Subcutaneous abdominal adipose tissue (tissue), 5 donors: Measurements from ENCODE around the gene RAD23A.
A peak's percentile ranks its signal among the peaks of the same experiment; 100 is the strongest.
"Not testable (repeated sequence)": the region's sequence is repeated elsewhere in the genome, so short reads cannot be mapped to it uniquely, and the experiment has no call there.

Experiments used
- H3K27ac ChIP-seq: one replicate; pipeline ENCODE4 v1.7.0; 2013; ENCODE audit warnings: low read depth, mild to moderate bottlenecking, inconsistent platforms, low read length, moderate library complexity
- H3K27me3 ChIP-seq, 5 donors: one replicate each; pipeline ENCODE4 v1.7.0; 2013; ENCODE audit warnings: low read length in 5 of 5, inconsistent platforms in 1 of 5; ENCODE audit not compliant: control insufficient read depth in 5 of 5, insufficient read depth in 4 of 5
- H3K36me3 ChIP-seq, 5 donors: one replicate each; pipeline ENCODE4 v1.7.0; 2013; ENCODE audit warnings: low read length in 5 of 5; ENCODE audit not compliant: control insufficient read depth in 5 of 5, insufficient read depth in 5 of 5
- H3K4me1 ChIP-seq, 5 donors: one replicate each; pipeline ENCODE4 v1.7.0; 2013; ENCODE audit warnings: low read length in 5 of 5, mild to moderate bottlenecking in 3 of 5, moderate library complexity in 1 of 5; ENCODE audit not compliant: control insufficient read depth in 5 of 5, insufficient read depth in 5 of 5
- H3K4me3 ChIP-seq, 5 donors: one replicate each; pipeline ENCODE4 v1.7.0; 2013; ENCODE audit warnings: low read length in 5 of 5, low read depth in 1 of 5
- H3K9ac ChIP-seq, 5 donors: one replicate each; pipeline ENCODE4 v1.7.0; 2013; ENCODE audit warnings: low read length in 5 of 5, mild to moderate bottlenecking in 4 of 5, moderate library complexity in 3 of 5
- H3K9me3 ChIP-seq, 5 donors: one replicate each; pipeline ENCODE4 v1.7.0; 2013; ENCODE audit warnings: low read length in 5 of 5; ENCODE audit not compliant: control insufficient read depth in 5 of 5
- donor health status: healthy.
- donor health status: healthy.
- donor health status: healthy.
- donor health status: healthy.
- donor health status: healthy.

The RAD23A gene

GRCh38 chr19:12945479-12946091 is at the start of gene RAD23A:
TSS of gene RAD23A (plus strand) at chr19:12945862. CDS start at chr19:12945949, 87 bp downstream.
- Histone ChIP-seq H3K36me3 (peaks cover 0 to 73% (median 63%) of the 10 kb centered on the region in 5 donors), H3K4me1 (peaks cover 6 to 28% (median 26%) of the 10 kb centered on the region in 5 donors), H3K9ac (peak within 1 kb of the TSS; percentile 79 to 96 (median 89))

GRCh38 chr19:12896460-12896859 is 49.2 kb upstream of the RAD23A start:
- H3K9ac ChIP-seq: no peak overlapping the region
- H3K4me3 ChIP-seq: no peak overlapping the region
- H3K9me3 ChIP-seq: no peaks in the 10 kb centered on the region
- no peak overlapping the region for H3K27ac ChIP-seq
- peaks cover 0 to 57% (median 51%) of the 10 kb centered on the region in 5 donors for H3K36me3 ChIP-seq
- peaks cover 0 to 9% (median 7%) of the 10 kb centered on the region in 5 donors for H3K4me1 ChIP-seq
- H3K27me3 ChIP-seq: no peaks in the 10 kb centered on the region

More at GRCh38 chr19:12945479-12946091, at the start of gene RAD23A:
- Histone ChIP-seq H3K9me3 (no peaks in the 10 kb centered on the region), H3K27ac (peak within 1 kb of the TSS; percentile 85), H3K4me3 (peak within 1 kb of the TSS; percentile 73 to 85 (median 83)), H3K27me3 (no peaks in the 10 kb centered on the region)

- Histone ChIP-seq H3K4me3 (no peak overlapping the region), H3K4me1 (no peaks in the 10 kb centered on the region), H3K9me3 (no peaks in the 10 kb centered on the region), H3K27ac (no peak overlapping the region), H3K27me3 (no peaks in the 10 kb centered on the region), H3K9ac (no peak overlapping the region), H3K36me3 (peaks cover 0 to 37% (median 34%) of the 10 kb centered on the region in 5 donors)
Observed at GRCh38 chr19:12899891-12900518, 45.7 kb upstream of the RAD23A start.

- no peak overlapping the region for H3K9ac ChIP-seq
- H3K4me3 ChIP-seq: no peak overlapping the region
- H3K27me3 ChIP-seq: no peaks in the 10 kb centered on the region
- H3K27ac ChIP-seq: no peak overlapping the region
- H3K4me1 ChIP-seq: peaks cover 0 to 2% (median under 1%) of the 10 kb centered on the region in 5 donors
- H3K36me3 ChIP-seq: peaks cover 0 to 3% (median 0%) of the 10 kb centered on the region in 5 donors
- no peaks in the 10 kb centered on the region for H3K9me3 ChIP-seq
Observed at GRCh38 chr19:12907166-12907565, 38.5 kb upstream of the RAD23A start.

GRCh38 chr19:12912571-12912970 is 33.1 kb upstream of the RAD23A start:
- Histone ChIP-seq H3K9ac (peak overlapping the region in 3 of 5 donors; percentile 16 to 48 (median 26)), H3K27ac (no peak overlapping the region), H3K27me3 (no peaks in the 10 kb centered on the region), H3K36me3 (no peaks in the 10 kb centered on the region), H3K4me1 (peaks cover 4 to 23% (median 22%) of the 10 kb centered on the region in 5 donors), H3K9me3 (no peaks in the 10 kb centered on the region), H3K4me3 (peak overlapping the region in 4 of 5 donors; percentile 34 to 49 (median 40))

GRCh38 chr19:12913011-12913561 is 32.6 kb upstream of the RAD23A start:
- H3K4me1 ChIP-seq: peaks cover 4 to 23% (median 22%) of the 10 kb centered on the region in 5 donors
- no peaks in the 10 kb centered on the region for H3K36me3 ChIP-seq
- no peak overlapping the region for H3K27ac ChIP-seq
- H3K27me3 ChIP-seq: no peaks in the 10 kb centered on the region
- H3K9ac ChIP-seq: peak overlapping the region in 3 of 5 donors; percentile 16 to 31 (median 26)
- peak overlapping the region in 4 of 5 donors; percentile 34 to 49 (median 40) for H3K4me3 ChIP-seq
- H3K9me3 ChIP-seq: no peaks in the 10 kb centered on the region

GRCh38 chr19:12913851-12914690 is 31.6 kb upstream of the RAD23A start:
- Histone ChIP-seq H3K27me3 (no peaks in the 10 kb centered on the region), H3K4me1 (peaks cover 4 to 27% (median 25%) of the 10 kb centered on the region in 5 donors), H3K9me3 (no peaks in the 10 kb centered on the region), H3K27ac (no peak overlapping the region), H3K36me3 (no peaks in the 10 kb centered on the region), H3K9ac (peak overlapping the region in 1 of 5 donors; percentile 16), H3K4me3 (peak overlapping the region in 1 of 5 donors; percentile 23)

- not testable (repeated sequence) for H3K4me3 ChIP-seq, H3K36me3 ChIP-seq, H3K9me3 ChIP-seq, H3K27me3 ChIP-seq, H3K9ac ChIP-seq, H3K27ac ChIP-seq
- H3K4me1 ChIP-seq: peaks cover 4 to 30% (median 25%) of the 10 kb centered on the region in 5 donors
Observed at GRCh38 chr19:12915860-12916259, 29.8 kb upstream of the RAD23A start.

- no peak overlapping the region for H3K9ac ChIP-seq
- no peak overlapping the region for H3K4me3 ChIP-seq
- no peaks in the 10 kb centered on the region for H3K27me3 ChIP-seq
- peaks cover 2 to 24% (median 14%) of the 10 kb centered on the region in 5 donors for H3K4me1 ChIP-seq
- H3K36me3 ChIP-seq: peaks cover 0 to 11% (median 11%) of the 10 kb centered on the region in 5 donors
- H3K27ac ChIP-seq: no peak overlapping the region
- H3K9me3 ChIP-seq: no peaks in the 10 kb centered on the region
Observed at GRCh38 chr19:12918253-12918652, 27.4 kb upstream of the RAD23A start.
